CD4-positive, alpha-beta memory T cell (primary cell): Measurements from ENCODE around the gene HOXA10. TPM values are rescaled to one million over a fixed set of nuclear protein-coding genes. Genes with fewer than 3 reads are reported as not detected.

Experiments
- CTCF ChIA-PET: fragments of 350-600 bp; sonication (Branson Sonifier 250); formaldehyde crosslinking; loops from one replicate; lab custom pipeline; 2021; ENCODE audit warnings: inconsistent platforms; ENCODE audit not compliant: partially characterized antibody; lab: Charles Lee
- POLR2A ChIA-PET: fragments of 350-600 bp; sonication (Branson Sonifier 250); formaldehyde crosslinking; loops from one replicate; lab custom pipeline; 2021; ENCODE audit not compliant: partially characterized antibody; lab: Charles Lee
- DNase-seq, 5 donors: peaks; one replicate each; pipeline versions ENCODE4 v3.0.0 to v3.0.0-alpha.2; 2020 to 2022; ENCODE audit warnings: mixed read lengths in 1 of 5
- H3K27ac ChIP-seq: one replicate; pipeline ENCODE4 v1.7.0; 2013; ENCODE audit warnings: low read depth, low read length
- H3K27me3 ChIP-seq: 2 replicates; pipeline ENCODE4 v1.7.0; 2013; ENCODE audit warnings: mild to moderate bottlenecking, low read length, moderate library complexity; ENCODE audit not compliant: insufficient read depth
- H3K36me3 ChIP-seq: 2 replicates; pipeline ENCODE4 v1.7.0; 2013; ENCODE audit warnings: mild to moderate bottlenecking, low read length, moderate library complexity; ENCODE audit not compliant: insufficient read depth
- H3K4me1 ChIP-seq: 2 replicates; pipeline ENCODE4 v1.7.0; 2013; ENCODE audit warnings: mild to moderate bottlenecking, low read length, moderate library complexity; ENCODE audit not compliant: insufficient read depth
- H3K4me3 ChIP-seq, 2 donors: one replicate each; pipeline ENCODE4 v1.7.0; 2013; ENCODE audit warnings: low read length in 2 of 2, mild to moderate bottlenecking in 1 of 2
- H3K9me3 ChIP-seq, 2 donors: one replicate each; pipeline ENCODE4 v1.7.0; 2013; ENCODE audit warnings: low read length in 2 of 2, control low read depth in 1 of 2; ENCODE audit not compliant: control insufficient read depth in 1 of 2
- H3K27ac Mint-ChIP-seq, 7 donors: one replicate each; pipeline ENCODE4 v1.8.0; 2020 to 2021; ENCODE audit warnings: mixed read lengths in 7 of 7, mild to moderate bottlenecking in 6 of 7, inconsistent platforms in 3 of 7, moderate library complexity in 3 of 7
- H3K27me3 Mint-ChIP-seq, 2 donors: one replicate each; pipeline ENCODE4 v1.8.0; 2020 to 2021; ENCODE audit warnings: mixed read lengths in 2 of 2
- H3K36me3 Mint-ChIP-seq, 2 donors: one replicate each; pipeline ENCODE4 v1.8.0; 2020 to 2021; ENCODE audit warnings: mixed read lengths in 2 of 2, inconsistent platforms in 1 of 2, mild to moderate bottlenecking in 1 of 2
- H3K4me1 Mint-ChIP-seq, 4 donors: one replicate each; pipeline ENCODE4 v1.8.0; 2020 to 2021; ENCODE audit warnings: mixed read lengths in 4 of 4, mild to moderate bottlenecking in 1 of 4
- H3K4me3 Mint-ChIP-seq, 8 donors: one replicate each; pipeline ENCODE4 v1.8.0; 2020 to 2021; ENCODE audit warnings: mixed read lengths in 8 of 8, mild to moderate bottlenecking in 7 of 8, moderate library complexity in 6 of 8, inconsistent platforms in 3 of 8
- H3K9me3 Mint-ChIP-seq, 8 donors: one replicate each; pipeline ENCODE4 v1.8.0; 2020 to 2021; ENCODE audit warnings: mixed read lengths in 8 of 8, mild to moderate bottlenecking in 5 of 8, inconsistent platforms in 3 of 8, moderate library complexity in 1 of 8
- intact Hi-C: fragments of 100-400 bp; cut with micrococcal nuclease; formaldehyde crosslinking; loops from one replicate; pipeline ENCODE4 v1.15.1; 2023
- polyA plus RNA-seq, 2 donors: library from polyadenylated mRNA; unstranded; fragments of 300-500 nt; fragmentation: Illumina TruSeq; gene quantifications; one replicate each; pipeline ENCODE4 v1.2.3, GENCODE V29; 2021
- total RNA-seq, 2 experiments: library from RNA; stranded (reverse); gene quantifications; one replicate each; pipeline ENCODE4 v1.2.3, GENCODE V29; 2021

Gene HOXA10
- total and polyA plus RNA-seq, 4 experiments from 2014 or later = not detected

- H3K4me3 Mint-ChIP-seq = no peak overlapping the region
- intact Hi-C loops = no loop called here
- no peaks in the 10 kb centered on the region for H3K4me1 Mint-ChIP-seq
- H3K27ac Mint-ChIP-seq = no peak overlapping the region
- H3K4me1 ChIP-seq = no peaks in the 10 kb centered on the region
- peak in 1 of 5 donors; percentile 36 for DNase-seq
- peaks cover 9% of the 10 kb centered on the region for H3K27me3 ChIP-seq
- POLR2A ChIA-PET = no interaction called here
- CTCF ChIA-PET = interaction anchor here (2.8 kb wide), 1 partner anchor 11 kb away, joined by 17 read pairs; no protein-coding TSS in a partner anchor
- no peaks in the 10 kb centered on the region for H3K36me3 Mint-ChIP-seq
- H3K9me3 Mint-ChIP-seq = no peaks in the 10 kb centered on the region
- peaks cover 30 to 36% of the 10 kb centered on the region in 2 donors for H3K27me3 Mint-ChIP-seq
- no peaks in the 10 kb centered on the region for H3K9me3 ChIP-seq
- H3K4me3 ChIP-seq = no peak overlapping the region
- no peak overlapping the region for H3K27ac ChIP-seq
- no peaks in the 10 kb centered on the region for H3K36me3 ChIP-seq
These were observed 34.6 kb downstream of the HOXA10 start for GRCh38 chr7:27139334-27140125.

- no peaks in the 10 kb centered on the region for H3K4me1 Mint-ChIP-seq
- ChIA-PET POLR2A (no interaction called here), CTCF (no interaction called here)
- H3K4me3 ChIP-seq = no peak overlapping the region
- H3K9me3 Mint-ChIP-seq = no peaks in the 10 kb centered on the region
- H3K9me3 ChIP-seq = no peaks in the 10 kb centered on the region
- no peaks in the 10 kb centered on the region for H3K36me3 ChIP-seq
- no peak overlapping the region for H3K4me3 Mint-ChIP-seq
- H3K27ac ChIP-seq = no peak overlapping the region
- H3K27me3 Mint-ChIP-seq = peaks cover 32 to 40% of the 10 kb centered on the region in 2 donors
- no peak overlapping the region for H3K27ac Mint-ChIP-seq
- H3K4me1 ChIP-seq = no peaks in the 10 kb centered on the region
- no peak for DNase-seq
- peaks cover 9% of the 10 kb centered on the region for H3K27me3 ChIP-seq
- no peaks in the 10 kb centered on the region for H3K36me3 Mint-ChIP-seq
- intact Hi-C loops = no loop called here
These were observed 35.2 kb downstream of the HOXA10 start for GRCh38 chr7:27138985-27139333.

GRCh38 chr7:27138472-27138871 is 35.6 kb downstream of the HOXA10 start:
- no peaks in the 10 kb centered on the region for H3K4me1 Mint-ChIP-seq
- Histone ChIP-seq H3K9me3 (no peaks in the 10 kb centered on the region), H3K4me3 (no peak overlapping the region), H3K36me3 (no peaks in the 10 kb centered on the region), H3K27ac (no peak overlapping the region), H3K27me3 (peaks cover 9% of the 10 kb centered on the region), H3K4me1 (no peaks in the 10 kb centered on the region)
- H3K36me3 Mint-ChIP-seq = no peaks in the 10 kb centered on the region
- ChIA-PET POLR2A (no interaction called here), CTCF (no interaction called here)
- no peak overlapping the region for H3K27ac Mint-ChIP-seq
- no peak for DNase-seq
- intact Hi-C loops = no loop called here
- no peak overlapping the region for H3K4me3 Mint-ChIP-seq
- H3K9me3 Mint-ChIP-seq = no peaks in the 10 kb centered on the region
- H3K27me3 Mint-ChIP-seq = peaks cover 36 to 45% of the 10 kb centered on the region in 2 donors

- CTCF ChIA-PET = no interaction called here
- Histone ChIP-seq H3K4me3 (no peak overlapping the region), H3K4me1 (no peaks in the 10 kb centered on the region), H3K27me3 (peaks cover 9% of the 10 kb centered on the region), H3K9me3 (no peaks in the 10 kb centered on the region), H3K27ac (no peak overlapping the region), H3K36me3 (no peaks in the 10 kb centered on the region)
- H3K27me3 Mint-ChIP-seq = peaks cover 42 to 45% of the 10 kb centered on the region in 2 donors
- no peak overlapping the region for H3K27ac Mint-ChIP-seq
- no peak overlapping the region for H3K4me3 Mint-ChIP-seq
- POLR2A ChIA-PET = no interaction called here
- intact Hi-C loops = no loop called here
- no peak for DNase-seq
- no peaks in the 10 kb centered on the region for H3K9me3 Mint-ChIP-seq
- no peaks in the 10 kb centered on the region for H3K36me3 Mint-ChIP-seq
- H3K4me1 Mint-ChIP-seq = no peaks in the 10 kb centered on the region
These were observed 36.3 kb downstream of the HOXA10 start for GRCh38 chr7:27137640-27138315.

GRCh38 chr7:27134392-27134791 is 39.7 kb downstream of the HOXA10 start:
- Mint-ChIP-seq H3K4me1 (no peaks in the 10 kb centered on the region), H3K9me3 (no peaks in the 10 kb centered on the region), H3K27me3 (peaks cover 46 to 49% of the 10 kb centered on the region in 2 donors), H3K27ac (no peak overlapping the region), H3K4me3 (no peak overlapping the region), H3K36me3 (no peaks in the 10 kb centered on the region)
- CTCF ChIA-PET = no interaction called here
- H3K27ac ChIP-seq = no peak overlapping the region
- intact Hi-C loops = no loop called here
- H3K36me3 ChIP-seq = no peaks in the 10 kb centered on the region
- H3K4me3 ChIP-seq = no peak overlapping the region
- H3K9me3 ChIP-seq = no peaks in the 10 kb centered on the region
- H3K27me3 ChIP-seq = peaks cover 12% of the 10 kb centered on the region
- peak in 1 of 5 donors; percentile 33 for DNase-seq
- POLR2A ChIA-PET = no interaction called here
- peaks cover 6% of the 10 kb centered on the region for H3K4me1 ChIP-seq

- Histone ChIP-seq H3K36me3 (no peaks in the 10 kb centered on the region), H3K27me3 (peaks cover 12% of the 10 kb centered on the region), H3K9me3 (no peaks in the 10 kb centered on the region), H3K4me3 (no peak overlapping the region), H3K27ac (no peak overlapping the region), H3K4me1 (peaks cover 6% of the 10 kb centered on the region)
- intact Hi-C loops = no loop called here
- no peak for DNase-seq
- peak overlapping the region in 1 of 7 donors; percentile 28 for H3K27ac Mint-ChIP-seq
- CTCF ChIA-PET = no interaction called here
- H3K27me3 Mint-ChIP-seq = peaks cover 48 to 49% of the 10 kb centered on the region in 2 donors
- POLR2A ChIA-PET = no interaction called here
- no peak overlapping the region for H3K4me3 Mint-ChIP-seq
- no peaks in the 10 kb centered on the region for H3K4me1 Mint-ChIP-seq
- no peaks in the 10 kb centered on the region for H3K36me3 Mint-ChIP-seq
- H3K9me3 Mint-ChIP-seq = no peaks in the 10 kb centered on the region
These were observed 40.5 kb downstream of the HOXA10 start for GRCh38 chr7:27133409-27134231.

GRCh38 chr7:27132978-27133377 is 41.1 kb downstream of the HOXA10 start:
- H3K27me3 Mint-ChIP-seq = peaks cover 42 to 49% of the 10 kb centered on the region in 2 donors
- peaks cover 6% of the 10 kb centered on the region for H3K4me1 ChIP-seq
- ChIA-PET POLR2A (no interaction called here), CTCF (no interaction called here)
- no peak overlapping the region for H3K4me3 Mint-ChIP-seq
- no peaks in the 10 kb centered on the region for H3K4me1 Mint-ChIP-seq
- no peak for DNase-seq
- no peaks in the 10 kb centered on the region for H3K36me3 ChIP-seq
- H3K36me3 Mint-ChIP-seq = no peaks in the 10 kb centered on the region
- H3K27ac ChIP-seq = no peak overlapping the region
- H3K4me3 ChIP-seq = no peak overlapping the region
- H3K27ac Mint-ChIP-seq = no peak overlapping the region
- no peaks in the 10 kb centered on the region for H3K9me3 Mint-ChIP-seq
- intact Hi-C loops = no loop called here
- H3K9me3 ChIP-seq = no peaks in the 10 kb centered on the region
- peaks cover 12% of the 10 kb centered on the region for H3K27me3 ChIP-seq
